AG08395 (cell line): ENCODE measurements around the gene ATF7IP.
"Not testable (repeated sequence)": the region's sequence is repeated elsewhere in the genome, so short reads cannot be mapped to it uniquely, and the experiment has no call there.

ENCODE experiments used
- DNase-seq: peaks from one replicate; pipeline ENCODE4 v3.0.0; 2012; ENCODE audit warnings: mixed read lengths, low spot score

The ATF7IP gene

GRCh38 chr12:14367040-14367661 lies 1.7 kb downstream of the ATF7IP start:
- no peak for DNase-seq

- DNase-seq: no peak
Observed at GRCh38 chr12:14369311-14369710, 3.8 kb downstream of the ATF7IP start.

- DNase-seq: no peak
Observed at GRCh38 chr12:14373217-14373616, 7.7 kb downstream of the ATF7IP start.

- DNase-seq: no peak
Observed at GRCh38 chr12:14379508-14379907, 14.0 kb downstream of the ATF7IP start.

- DNase-seq: peak; percentile 69
Observed at GRCh38 chr12:14384783-14385638, 19.5 kb downstream of the ATF7IP start.

GRCh38 chr12:14387219-14387871 lies 21.9 kb downstream of the ATF7IP start:
- no peak for DNase-seq

GRCh38 chr12:14390449-14390848 lies 25.0 kb downstream of the ATF7IP start:
- DNase-seq: no peak

GRCh38 chr12:14390870-14391530 lies 25.5 kb downstream of the ATF7IP start:
- DNase-seq: no peak

- no peak for DNase-seq
Observed at GRCh38 chr12:14393751-14394150, 28.3 kb downstream of the ATF7IP start.

GRCh38 chr12:14394317-14395073 lies 29.0 kb downstream of the ATF7IP start:
- DNase-seq: peak; percentile 38

GRCh38 chr12:14395074-14395778 lies 29.7 kb downstream of the ATF7IP start:
- DNase-seq: no peak

- no peak for DNase-seq
Observed at GRCh38 chr12:14396071-14396470, 30.6 kb downstream of the ATF7IP start.

- DNase-seq: peak; percentile 15
Observed at GRCh38 chr12:14399871-14400270, 34.4 kb downstream of the ATF7IP start.

- DNase-seq: no peak
Observed at GRCh38 chr12:14400599-14400998, 35.1 kb downstream of the ATF7IP start.

GRCh38 chr12:14401267-14401666 lies 35.8 kb downstream of the ATF7IP start:
- DNase-seq: not testable (repeated sequence)

- DNase-seq: no peak
Observed at GRCh38 chr12:14402697-14403096, 37.2 kb downstream of the ATF7IP start.

GRCh38 chr12:14403293-14403692 lies 37.8 kb downstream of the ATF7IP start:
- no peak for DNase-seq

GRCh38 chr12:14403711-14404196 lies 38.3 kb downstream of the ATF7IP start:
- DNase-seq: peak; percentile 64

GRCh38 chr12:14405407-14405806 lies 39.9 kb downstream of the ATF7IP start:
- DNase-seq: not testable (repeated sequence)

- no peak for DNase-seq
Observed at GRCh38 chr12:14408208-14408607, 42.7 kb downstream of the ATF7IP start.

GRCh38 chr12:14410177-14410576 lies 44.7 kb downstream of the ATF7IP start:
- no peak for DNase-seq
